Fibroblast of lung (primary cell): ENCODE data around the gene SSH2. TPM values are rescaled to one million over a fixed set of nuclear protein-coding genes. Genes with fewer than 3 reads are reported as not detected.
A peak's percentile ranks its signal among the peaks of the same experiment; 100 is the strongest.
"Not testable (repeated sequence)": the region's sequence is repeated elsewhere in the genome, so short reads cannot be mapped to it uniquely, and the experiment has no call there.

Experiments used
- DNase-seq, 2 donors: peaks; one replicate each; pipeline versions ENCODE4 v3.0.0 to v3.0.0-alpha.2; 2010; ENCODE audit warnings: low read depth in 2 of 2
- H2AFZ ChIP-seq: 2 replicates; pipeline ENCODE4 v1.5.1; 2012; ENCODE audit warnings: low read length, control low read depth, inconsistent platforms
- H3K27ac ChIP-seq: 2 replicates; pipeline ENCODE4 v1.5.1; 2011; ENCODE audit warnings: low read length, control low read depth; ENCODE audit not compliant: insufficient read depth
- H3K27me3 ChIP-seq: 2 replicates; pipeline ENCODE4 v1.5.1; 2011; ENCODE audit warnings: mild to moderate bottlenecking, low read length; ENCODE audit not compliant: control insufficient read depth, insufficient read depth
- H3K36me3 ChIP-seq: 2 replicates; pipeline ENCODE4 v1.5.1; 2011; ENCODE audit warnings: low read length; ENCODE audit not compliant: control insufficient read depth, insufficient read depth
- H3K4me1 ChIP-seq: 2 replicates; pipeline ENCODE4 v1.5.1; 2011; ENCODE audit warnings: low read length; ENCODE audit not compliant: control insufficient read depth, insufficient read depth; ENCODE audit errors: extremely low read depth
- H3K4me2 ChIP-seq: 2 replicates; pipeline ENCODE4 v1.5.1; 2011; ENCODE audit warnings: low read length, control low read depth; ENCODE audit not compliant: insufficient read depth; ENCODE audit errors: extremely low read depth
- H3K4me3 ChIP-seq, 4 experiments: fragments of 200-600 bp in 1 of 4; sonication (generic) in 1 of 4; replicated peaks in 1 of 4; 2 replicates each; pipeline ENCODE4 v1.5.1; 2011 to 2016; ENCODE audit warnings: low read length in 4 of 4, low read depth in 3 of 4, mild to moderate bottlenecking in 3 of 4, control low read depth in 2 of 4, inconsistent platforms in 1 of 4, mixed read lengths in 1 of 4; ENCODE audit not compliant: insufficient read depth in 1 of 4; ENCODE audit errors: control extremely low read depth in 1 of 4
- H3K79me2 ChIP-seq: 2 replicates; pipeline ENCODE4 v1.5.1; 2012; ENCODE audit warnings: mild to moderate bottlenecking, low read length, inconsistent platforms; ENCODE audit not compliant: control insufficient read depth, insufficient read depth
- H3K9ac ChIP-seq: 2 replicates; pipeline ENCODE4 v1.5.1; 2011; ENCODE audit warnings: mild to moderate bottlenecking, low read length, control low read depth; ENCODE audit not compliant: insufficient read depth
- H3K9me3 ChIP-seq: 2 replicates; pipeline ENCODE4 v1.5.1; 2012; ENCODE audit warnings: low read depth, low read length; ENCODE audit not compliant: control insufficient read depth, insufficient read depth
- H4K20me1 ChIP-seq: 2 replicates; pipeline ENCODE4 v1.5.1; 2011; ENCODE audit warnings: low read length; ENCODE audit not compliant: control insufficient read depth, insufficient read depth; ENCODE audit errors: extremely low read depth
- EZH2 ChIP-seq: IDR thresholded peaks from 2 replicates; pipeline ENCODE4 v1.5.1; 2012; ENCODE audit warnings: low read length, control low read depth, mild to moderate bottlenecking; ENCODE audit errors: missing control alignments
- polyA plus RNA-seq, 2 donors: library from polyadenylated mRNA; depleted of rRNA in 1 of 2; stranded (reverse) in 1 of 2; unstranded in 1 of 2; fragments of >200 nt; gene quantifications; 2 replicates each; pipeline ENCODE4 v1.2.1, GENCODE V29; 2011 to 2012; ENCODE audit warnings: missing spikeins in 1 of 2
- total RNA-seq: library from RNA; depleted of rRNA; stranded (reverse); fragments of >200 nt; gene quantifications from 2 replicates; pipeline ENCODE4 v1.2.1, GENCODE V29; 2014
- TF ChIP-seq, protein P1 (sequence below), 2 donors: IDR thresholded peaks in 1 of 2; conservative IDR thresholded peaks in 1 of 2; 1 replicate in 1 of 2; 2 replicates in 1 of 2; pipeline ENCODE4 v1.5.1; 2011 to 2012; ENCODE audit warnings: low read length in 2 of 2, control low read depth in 1 of 2, inconsistent platforms in 1 of 2, low read depth in 1 of 2, mild to moderate bottlenecking in 1 of 2

SSH2 gene
- total and polyA plus RNA-seq, 2 donors (not counting 1 experiment from before 2014, with no cell fraction given): 21.0 to 30.2 TPM

DNA sequence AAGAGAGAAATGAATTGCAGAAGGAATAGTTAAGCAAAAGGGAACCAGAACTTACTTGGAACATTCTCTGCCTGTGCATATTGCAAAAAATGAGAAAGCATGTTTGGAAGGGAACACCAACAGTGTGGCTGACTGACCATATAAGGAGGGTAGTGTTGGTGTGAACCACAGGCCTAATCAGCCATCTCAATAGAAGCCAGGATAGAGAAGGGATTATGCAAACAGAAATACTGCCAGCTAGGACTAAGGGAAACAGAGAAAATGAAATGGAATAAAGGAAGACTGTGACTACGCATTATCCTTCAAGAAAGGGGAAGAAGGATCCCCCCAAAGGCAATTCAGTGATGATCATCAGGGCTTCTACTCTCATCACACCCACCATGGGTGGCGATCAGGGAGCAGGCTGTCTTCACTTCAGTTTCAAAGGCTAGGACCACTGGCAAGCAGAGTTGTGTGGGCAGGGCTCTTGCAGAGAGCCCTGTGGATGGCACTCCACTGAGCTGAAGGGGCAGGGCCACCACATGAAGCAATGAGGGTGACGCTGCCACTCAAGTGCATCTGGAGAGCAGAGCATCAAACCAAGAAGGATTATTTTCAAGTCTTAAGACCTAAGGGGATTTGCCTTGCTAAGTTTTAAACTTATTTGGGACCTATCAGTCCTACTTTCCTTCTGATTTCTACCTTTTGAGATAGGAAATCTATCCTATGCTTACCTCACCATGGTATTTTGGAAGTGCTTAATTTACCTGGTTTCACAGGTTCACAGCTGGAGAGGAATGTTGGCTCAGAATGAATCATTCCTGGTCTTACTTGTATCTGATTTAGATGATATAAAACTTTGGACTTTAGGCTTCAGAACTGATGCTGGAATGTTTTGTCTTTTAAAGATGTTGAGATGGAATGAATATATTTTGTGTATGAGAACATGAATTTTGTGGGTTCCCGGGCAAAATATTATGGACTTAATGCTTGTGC is 140.5 kb downstream of the SSH2 start:
- TF ChIP-seq EZH2: no peak
- TF ChIP-seq, protein P1, sequence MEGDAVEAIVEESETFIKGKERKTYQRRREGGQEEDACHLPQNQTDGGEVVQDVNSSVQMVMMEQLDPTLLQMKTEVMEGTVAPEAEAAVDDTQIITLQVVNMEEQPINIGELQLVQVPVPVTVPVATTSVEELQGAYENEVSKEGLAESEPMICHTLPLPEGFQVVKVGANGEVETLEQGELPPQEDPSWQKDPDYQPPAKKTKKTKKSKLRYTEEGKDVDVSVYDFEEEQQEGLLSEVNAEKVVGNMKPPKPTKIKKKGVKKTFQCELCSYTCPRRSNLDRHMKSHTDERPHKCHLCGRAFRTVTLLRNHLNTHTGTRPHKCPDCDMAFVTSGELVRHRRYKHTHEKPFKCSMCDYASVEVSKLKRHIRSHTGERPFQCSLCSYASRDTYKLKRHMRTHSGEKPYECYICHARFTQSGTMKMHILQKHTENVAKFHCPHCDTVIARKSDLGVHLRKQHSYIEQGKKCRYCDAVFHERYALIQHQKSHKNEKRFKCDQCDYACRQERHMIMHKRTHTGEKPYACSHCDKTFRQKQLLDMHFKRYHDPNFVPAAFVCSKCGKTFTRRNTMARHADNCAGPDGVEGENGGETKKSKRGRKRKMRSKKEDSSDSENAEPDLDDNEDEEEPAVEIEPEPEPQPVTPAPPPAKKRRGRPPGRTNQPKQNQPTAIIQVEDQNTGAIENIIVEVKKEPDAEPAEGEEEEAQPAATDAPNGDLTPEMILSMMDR (conservative IDR thresholded peaks at IDR 0.05 in 1 of 2, IDR thresholded peaks at IDR 0.05 in 1 of 2; ENCODE audit: low read depth in 1 of 2, low read length in 2 of 2): no peak
- Histone ChIP-seq H3K4me3 (no peak overlapping the region), H3K9ac (no peak overlapping the region), H3K79me2 (no peaks in the 10 kb centered on the region), H3K9me3 (no peaks in the 10 kb centered on the region), H4K20me1 (no peaks in the 10 kb centered on the region), H3K36me3 (no peaks in the 10 kb centered on the region), H3K27me3 (no peaks in the 10 kb centered on the region), H2AFZ (no peak overlapping the region), H3K27ac (no peak overlapping the region), H3K4me1 (no peaks in the 10 kb centered on the region), H3K4me2 (no peak overlapping the region)
- peak; percentile 20 to 38 for DNase-seq

DNA sequence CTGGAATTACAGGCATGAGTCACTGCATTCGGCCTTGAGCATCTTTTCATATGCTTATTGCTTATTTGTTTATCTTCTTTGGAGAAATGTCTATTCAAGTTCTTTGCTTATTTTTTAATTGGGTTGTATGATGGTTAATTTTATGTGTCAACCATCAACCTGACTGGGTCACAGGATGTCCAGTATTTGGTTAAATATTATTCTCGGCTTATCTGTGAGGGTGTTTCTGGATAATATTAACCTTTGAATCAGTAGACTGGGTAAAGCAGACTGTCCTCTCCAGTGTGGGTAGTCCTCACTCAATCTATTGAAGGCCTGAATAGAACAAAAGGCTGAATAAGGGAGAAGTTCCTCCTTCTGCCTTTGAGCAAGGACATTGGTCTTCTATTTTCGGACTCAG is 142.0 kb downstream of the SSH2 start:
- H3K4me2 ChIP-seq: no peak overlapping the region
- H3K9ac ChIP-seq: no peak overlapping the region
- no peaks in the 10 kb centered on the region for H3K9me3 ChIP-seq
- DNase-seq: no peak
- H3K36me3 ChIP-seq: no peaks in the 10 kb centered on the region
- no peak for TF ChIP-seq EZH2
- TF ChIP-seq, protein P1 (conservative IDR thresholded peaks at IDR 0.05 in 1 of 2, IDR thresholded peaks at IDR 0.05 in 1 of 2; ENCODE audit: low read depth in 1 of 2, low read length in 2 of 2): no peak
- H3K27ac ChIP-seq: no peak overlapping the region
- no peaks in the 10 kb centered on the region for H3K79me2 ChIP-seq
- no peaks in the 10 kb centered on the region for H3K27me3 ChIP-seq
- H3K4me3 ChIP-seq: no peak overlapping the region
- no peak overlapping the region for H2AFZ ChIP-seq
- H3K4me1 ChIP-seq: no peaks in the 10 kb centered on the region
- no peaks in the 10 kb centered on the region for H4K20me1 ChIP-seq

DNA sequence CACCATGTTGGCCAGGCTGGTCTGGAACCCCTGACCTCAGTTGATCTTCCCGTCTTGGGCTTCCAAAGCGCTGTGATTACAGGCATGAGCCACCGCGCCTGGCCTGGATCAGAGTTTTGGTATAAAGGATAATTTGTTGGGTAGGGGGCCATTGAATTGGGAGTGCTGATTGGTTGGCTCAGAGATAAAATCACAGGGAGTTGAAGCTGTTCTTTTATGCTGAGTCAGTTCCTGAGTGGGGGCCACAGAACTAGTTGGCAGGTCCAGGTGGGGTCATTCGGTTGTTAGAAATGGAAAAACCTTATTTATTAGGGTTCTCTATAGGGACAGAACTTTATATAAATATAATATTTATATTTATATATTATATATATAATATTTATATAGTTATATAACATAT is 147.1 kb downstream of the SSH2 start:
- H3K9me3 ChIP-seq: no peaks in the 10 kb centered on the region
- H2AFZ ChIP-seq: no peak overlapping the region
- no peaks in the 10 kb centered on the region for H3K4me1 ChIP-seq
- no peak overlapping the region for H3K9ac ChIP-seq
- H4K20me1 ChIP-seq: no peaks in the 10 kb centered on the region
- no peak for TF ChIP-seq EZH2
- TF ChIP-seq, protein P1 (conservative IDR thresholded peaks at IDR 0.05 in 1 of 2, IDR thresholded peaks at IDR 0.05 in 1 of 2; ENCODE audit: low read depth in 1 of 2, low read length in 2 of 2): no peak
- no peaks in the 10 kb centered on the region for H3K79me2 ChIP-seq
- no peak overlapping the region for H3K4me2 ChIP-seq
- no peak overlapping the region for H3K27ac ChIP-seq
- no peaks in the 10 kb centered on the region for H3K36me3 ChIP-seq
- no peak for DNase-seq
- no peak overlapping the region for H3K4me3 ChIP-seq
- H3K27me3 ChIP-seq: no peaks in the 10 kb centered on the region

DNA sequence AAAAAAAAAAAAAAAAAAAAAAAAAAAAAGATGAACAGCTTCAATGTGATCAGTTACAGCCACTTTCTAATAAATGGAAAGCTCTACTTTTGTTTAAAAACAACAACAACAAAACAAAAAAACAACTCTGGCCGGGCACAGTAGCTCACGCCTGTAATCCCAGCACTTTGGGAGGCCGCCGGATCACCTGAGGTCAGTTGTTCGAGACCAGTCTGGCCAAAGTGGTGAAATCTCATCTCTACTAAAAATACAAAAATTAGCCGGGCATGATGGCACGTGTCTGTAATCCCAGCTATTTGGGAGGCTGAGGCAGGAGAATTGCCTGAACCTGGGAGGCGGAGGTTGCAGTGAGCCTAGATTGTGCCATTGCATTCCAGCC is 150.2 kb downstream of the SSH2 start:
- H3K9me3 ChIP-seq: not testable (repeated sequence)

More for the DNA sequence above, 150.2 kb downstream of the SSH2 start:
- not testable (repeated sequence) for H3K4me2 ChIP-seq, H3K4me3 ChIP-seq, DNase-seq, H3K79me2 ChIP-seq, H3K36me3 ChIP-seq, H3K9ac ChIP-seq, H4K20me1 ChIP-seq, H3K27me3 ChIP-seq, H2AFZ ChIP-seq, H3K27ac ChIP-seq, H3K4me1 ChIP-seq
